HEK293T (cell line): ENCODE data around the gene PRRC2B.

ENCODE experiments used
- ARNT ChIP-seq: fragments of 450-650 bp; IDR thresholded peaks from 2 replicates; pipeline ENCODE4 v1.6.1; 2017; ENCODE audit warnings: mild to moderate bottlenecking
- ELF4 ChIP-seq: fragments of 450-650 bp; IDR thresholded peaks from 2 replicates; pipeline ENCODE4 v1.6.1; 2017; ENCODE audit warnings: antibody characterized with exemption
- SP1 ChIP-seq: fragments of 450-650 bp; IDR thresholded peaks from 2 replicates; pipeline ENCODE4 v1.6.1; 2017
- SUZ12 ChIP-seq: fragments of 450-650 bp; IDR thresholded peaks from 2 replicates; pipeline ENCODE4 v1.6.1; 2016; ENCODE audit warnings: mild to moderate bottlenecking

DNA sequence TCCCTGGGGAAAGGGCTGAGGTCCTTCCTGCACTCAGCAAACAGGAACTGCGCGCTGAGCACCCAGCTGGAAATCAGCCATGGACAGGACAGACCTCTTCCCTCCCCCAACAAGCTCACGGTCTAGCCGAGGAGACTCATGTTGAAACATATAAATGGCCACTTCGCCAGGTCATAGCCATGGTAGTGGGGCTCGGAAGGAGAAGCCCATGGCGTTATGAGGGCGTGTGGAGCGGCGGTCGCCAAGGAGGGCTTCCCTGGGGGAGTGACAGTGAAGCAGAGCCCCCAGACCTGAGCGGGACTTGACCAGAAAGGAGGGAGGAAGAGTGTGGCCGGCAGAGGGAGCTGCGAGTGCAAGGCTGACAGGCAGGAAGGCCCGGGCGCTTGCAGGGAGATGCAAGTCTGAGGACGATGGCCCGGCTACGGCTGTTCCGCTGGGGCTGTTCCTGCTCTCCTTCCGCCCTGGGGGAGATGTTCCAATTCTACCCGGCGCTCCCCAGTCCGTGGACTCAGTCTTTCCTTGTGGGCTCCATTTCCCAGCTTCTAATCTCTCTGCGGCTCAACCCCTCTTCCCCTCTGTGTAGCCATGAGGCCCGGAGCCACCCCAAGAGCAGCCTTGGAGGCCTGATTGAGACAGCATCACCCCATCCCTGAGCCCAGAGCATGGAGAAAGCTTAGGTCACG lies 43.9 kb upstream of the PRRC2B start:
- TF ChIP-seq SP1 (no peak), SUZ12 (no peak), ARNT (no peak), ELF4 (no peak)
